Lower lobe of right lung (tissue), 2 donors: ENCODE data around the gene ATG2A. TPM values are rescaled to one million over a fixed set of nuclear protein-coding genes. Genes with fewer than 3 reads are reported as not detected.

ENCODE experiments used
- ATAC-seq, 2 donors: fragments of 200-7000 bp; cut with Tn5 transposase; one replicate each; pipeline ENCODE4 v1.9.1; 2020 to 2022; ENCODE audit warnings: mild to moderate bottlenecking in 2 of 2, moderate library complexity in 2 of 2
- DNase-seq: peaks from one replicate; pipeline ENCODE4 v3.0.0-alpha.2; 2020
- H3K27ac ChIP-seq: fragments of 200-600 bp; one replicate; pipeline ENCODE4 v1.8.0; 2022
- H3K27me3 ChIP-seq: fragments of 200-600 bp; one replicate; pipeline ENCODE4 v1.8.0; 2022; ENCODE audit warnings: low read depth
- H3K36me3 ChIP-seq: fragments of 200-600 bp; one replicate; pipeline ENCODE4 v1.8.0; 2022; ENCODE audit warnings: mild to moderate bottlenecking
- H3K4me1 ChIP-seq: fragments of 200-600 bp; one replicate; pipeline ENCODE4 v1.8.0; 2022
- H3K4me3 ChIP-seq: fragments of 200-600 bp; one replicate; pipeline ENCODE4 v1.8.0; 2022; ENCODE audit warnings: mild to moderate bottlenecking
- H3K9me3 ChIP-seq: fragments of 200-600 bp; one replicate; pipeline ENCODE4 v1.8.0; 2022
- intact Hi-C: fragments of 100-400 bp; cut with DNase I; formaldehyde crosslinking; loops from one replicate; pipeline ENCODE4 v1.11.0; 2022
- total RNA-seq: library from RNA; stranded (reverse); fragmentation: NEBNext Ultra II Directional; extraction: Animal tissue kit (Norgen Biotek cat#: 25700); gene quantifications from one replicate; pipeline ENCODE4 v1.2.1, GENCODE V29; 2021
- TF ChIP-seq, protein P1 (sequence below): fragments of 200-600 bp; IDR thresholded peaks from one replicate; pipeline ENCODE4 v1.8.0; 2022; ENCODE audit warnings: antibody characterized with exemption, mild to moderate bottlenecking
- donor health status: DM: no; HTN: yes; CAD: no; lungs with severe emphysema.

The ATG2A gene
- total RNA-seq, 1 donor from 2014 or later, result 21.7 TPM

DNA sequence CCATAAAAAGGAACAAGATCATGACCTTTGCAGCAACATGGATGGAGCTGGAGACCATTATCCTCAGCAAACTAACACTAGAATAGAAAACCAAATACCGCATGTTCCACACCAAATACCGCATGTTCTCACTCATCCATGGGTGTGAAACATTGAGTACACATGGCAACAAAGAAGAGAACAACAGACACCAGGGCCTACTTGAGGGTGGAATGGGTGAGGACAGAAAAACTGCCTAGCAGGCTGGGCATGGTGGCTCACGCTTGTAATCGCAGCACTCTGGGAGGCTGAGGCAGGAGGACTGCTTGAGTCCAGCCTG lies 50.9 kb downstream of the ATG2A start:
- H3K9me3 ChIP-seq, result no peaks in the 10 kb centered on the region
- H3K4me3 ChIP-seq, result no peak overlapping the region
- TF ChIP-seq, protein P1, sequence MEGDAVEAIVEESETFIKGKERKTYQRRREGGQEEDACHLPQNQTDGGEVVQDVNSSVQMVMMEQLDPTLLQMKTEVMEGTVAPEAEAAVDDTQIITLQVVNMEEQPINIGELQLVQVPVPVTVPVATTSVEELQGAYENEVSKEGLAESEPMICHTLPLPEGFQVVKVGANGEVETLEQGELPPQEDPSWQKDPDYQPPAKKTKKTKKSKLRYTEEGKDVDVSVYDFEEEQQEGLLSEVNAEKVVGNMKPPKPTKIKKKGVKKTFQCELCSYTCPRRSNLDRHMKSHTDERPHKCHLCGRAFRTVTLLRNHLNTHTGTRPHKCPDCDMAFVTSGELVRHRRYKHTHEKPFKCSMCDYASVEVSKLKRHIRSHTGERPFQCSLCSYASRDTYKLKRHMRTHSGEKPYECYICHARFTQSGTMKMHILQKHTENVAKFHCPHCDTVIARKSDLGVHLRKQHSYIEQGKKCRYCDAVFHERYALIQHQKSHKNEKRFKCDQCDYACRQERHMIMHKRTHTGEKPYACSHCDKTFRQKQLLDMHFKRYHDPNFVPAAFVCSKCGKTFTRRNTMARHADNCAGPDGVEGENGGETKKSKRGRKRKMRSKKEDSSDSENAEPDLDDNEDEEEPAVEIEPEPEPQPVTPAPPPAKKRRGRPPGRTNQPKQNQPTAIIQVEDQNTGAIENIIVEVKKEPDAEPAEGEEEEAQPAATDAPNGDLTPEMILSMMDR, result no peak
- DNase-seq, result no peak
- peak overlapping the region; percentile 83 for H3K27ac ChIP-seq
- intact Hi-C loops, result no loop called here
- H3K4me1 ChIP-seq, result peaks cover 98% of the 10 kb centered on the region
- no peaks in the 10 kb centered on the region for H3K27me3 ChIP-seq
- ATAC-seq, result no peak
- peaks cover 12% of the 10 kb centered on the region for H3K36me3 ChIP-seq

DNA sequence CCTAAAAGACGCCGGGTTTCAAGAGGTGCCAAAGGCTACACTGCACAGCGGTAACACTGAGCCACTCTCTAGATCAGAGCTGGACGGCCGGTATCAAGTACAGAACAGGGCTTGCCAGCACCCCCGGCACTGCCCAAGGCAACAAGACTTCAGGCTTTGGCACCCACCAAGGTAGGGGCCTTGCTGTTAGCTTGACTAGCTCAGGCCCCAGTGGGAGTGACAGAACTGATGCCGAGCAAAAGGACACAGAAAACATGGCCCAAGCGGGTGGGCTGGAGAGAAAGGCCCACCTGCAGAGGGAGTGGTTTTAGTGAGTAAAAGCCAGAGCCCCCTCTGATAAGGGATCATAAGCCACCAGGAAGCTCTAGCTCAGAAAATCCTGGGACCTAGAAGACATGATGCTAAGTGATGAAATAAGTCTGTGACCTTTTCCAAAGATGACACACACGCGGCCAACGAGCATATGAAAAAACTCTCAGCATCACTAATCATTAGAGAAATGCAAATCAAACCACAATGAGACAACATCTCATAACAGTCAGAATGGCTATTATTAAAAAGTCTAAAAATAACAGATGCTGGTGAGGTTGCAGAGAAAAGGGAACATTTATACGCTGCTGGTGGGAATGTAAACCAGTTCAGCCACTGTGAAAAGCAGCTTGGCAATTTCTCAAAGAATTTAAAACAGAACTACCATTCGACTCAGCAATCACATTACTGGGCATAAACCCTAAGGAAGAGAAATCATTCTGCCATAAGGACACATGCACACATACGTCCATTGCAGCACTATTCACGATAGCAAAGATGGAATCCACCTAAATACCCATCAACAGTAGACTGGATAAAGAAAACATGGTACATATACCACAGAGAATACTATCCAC lies 51.5 kb downstream of the ATG2A start:
- intact Hi-C loops, result no loop called here
- TF ChIP-seq, protein P1, result no peak
- DNase-seq, result no peak
- peaks cover 9% of the 10 kb centered on the region for H3K36me3 ChIP-seq
- H3K9me3 ChIP-seq, result no peaks in the 10 kb centered on the region
- peak overlapping the region; percentile 83 for H3K27ac ChIP-seq
- H3K4me3 ChIP-seq, result peak overlapping the region; percentile 17
- H3K4me1 ChIP-seq, result peaks cover 98% of the 10 kb centered on the region
- no peak for ATAC-seq
- H3K27me3 ChIP-seq, result no peaks in the 10 kb centered on the region

GRCh38 chr11:64864473-64865285 lies 52.3 kb downstream of the ATG2A start:
- ATAC-seq, result peak; percentile 47 to 63
- peak; percentile 61 for DNase-seq
- no peaks in the 10 kb centered on the region for H3K9me3 ChIP-seq
- TF ChIP-seq, protein P1, result no peak
- no peaks in the 10 kb centered on the region for H3K27me3 ChIP-seq
- peaks cover 98% of the 10 kb centered on the region for H3K4me1 ChIP-seq
- H3K36me3 ChIP-seq, result peaks cover 15% of the 10 kb centered on the region
- peak overlapping the region; percentile 28 for H3K4me3 ChIP-seq
- H3K27ac ChIP-seq, result peak overlapping the region; percentile 83
- intact Hi-C loops, result no loop called here

DNA sequence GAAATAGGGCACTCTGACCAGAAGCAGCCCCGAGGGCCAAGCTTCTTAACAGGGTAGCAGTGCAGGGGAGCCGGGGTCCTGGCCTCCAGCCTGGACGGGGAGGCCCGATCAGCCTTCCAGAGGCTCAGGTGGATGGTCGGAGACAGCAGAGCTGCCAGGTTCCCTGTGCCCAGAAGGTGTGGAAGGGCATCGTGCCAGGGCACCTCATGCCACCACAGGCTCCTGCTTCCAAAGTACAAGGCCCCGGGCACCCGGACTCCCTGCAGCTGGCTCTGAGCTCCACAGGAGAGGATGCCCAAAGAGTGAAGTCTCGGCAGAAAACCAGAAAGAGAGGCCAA lies 52.9 kb downstream of the ATG2A start:
- Histone ChIP-seq H3K9me3 (no peaks in the 10 kb centered on the region), H3K4me3 (peak overlapping the region; percentile 28), H3K27me3 (no peaks in the 10 kb centered on the region), H3K27ac (peak overlapping the region; percentile 83), H3K4me1 (peaks cover 98% of the 10 kb centered on the region), H3K36me3 (peaks cover 21% of the 10 kb centered on the region)
- DNase-seq, result no peak
- intact Hi-C loops, result no loop called here
- TF ChIP-seq, protein P1, result no peak
- no peak for ATAC-seq

GRCh38 chr11:64863391-64864060 lies 53.5 kb downstream of the ATG2A start:
- H3K27ac ChIP-seq, result peak overlapping the region; percentile 83
- peaks cover 26% of the 10 kb centered on the region for H3K36me3 ChIP-seq
- H3K4me3 ChIP-seq, result peak overlapping the region; percentile 28
- H3K9me3 ChIP-seq, result no peaks in the 10 kb centered on the region
- intact Hi-C loops, result no loop called here
- H3K4me1 ChIP-seq, result peaks cover 98% of the 10 kb centered on the region
- no peak for DNase-seq
- H3K27me3 ChIP-seq, result no peaks in the 10 kb centered on the region
- peak; percentile 26 to 38 for ATAC-seq
- TF ChIP-seq, protein P1, result no peak
